HepG2 (cell line): ENCODE data around the gene PEAK3. TPM values are rescaled to one million over a fixed set of nuclear protein-coding genes. Genes with fewer than 3 reads are reported as not detected.

Source experiments
- ATAC-seq: fragments of 200-7000 bp; cut with Tn5 transposase; 3 replicates; pipeline ENCODE4 v1.9.1; 2020; ENCODE audit warnings: mild to moderate bottlenecking, moderate library complexity
- BruUV-seq: library from RNA; stranded (reverse); fragments of 400-500 nt; replicated peaks from 2 replicates; lab custom pipeline; 2021; lab: Mats Ljungman, UMichigan
- CTCF ChIA-PET: fragments of 300-600 bp; formaldehyde crosslinking; extraction: SDS; loops from one replicate; lab custom pipeline; 2021; ENCODE audit warnings: low total read pairs, inconsistent platforms, low intra/inter-chr PET ratio; lab: Yijun Ruan, JAX
- POLR2A ChIA-PET: fragments of 350-600 bp; sonication (Branson Sonifier 250); formaldehyde crosslinking; loops from one replicate; lab custom pipeline; 2020; ENCODE audit warnings: antibody characterized with exemption, inconsistent platforms; lab: Yijun Ruan, JAX
- DNase-seq: peaks from one replicate; pipeline ENCODE4 v3.0.0-alpha.2; 2015; ENCODE audit warnings: low spot score
- FAIRE-seq: peaks from 3 replicates; lab custom pipeline; 2011; peaks lifted over from hg19 to GRCh38; lab: Jason Lieb, UNC
- H2AFZ ChIP-seq: one replicate; pipeline ENCODE4 v1.6.1; 2011; ENCODE audit warnings: low read length, inconsistent platforms
- H3K27ac ChIP-seq: fragments of 300-600 bp; 3 replicates; pipeline ENCODE4 v1.8.0; 2011; ENCODE audit warnings: mixed run types, mild to moderate bottlenecking, mixed read lengths, low read length, inconsistent platforms; ENCODE audit not compliant: insufficient read depth; ENCODE audit errors: extremely low read length
- H3K27me3 ChIP-seq, 2 experiments: fragments of 200-600 bp in 1 of 2; 2 replicates in 1 of 2; 3 replicates in 1 of 2; pipeline versions ENCODE4 v1.6.0 to v1.8.0; 2011; ENCODE audit warnings: low read length in 2 of 2, mild to moderate bottlenecking in 2 of 2, moderate library complexity in 2 of 2, inconsistent platforms in 1 of 2; ENCODE audit not compliant: insufficient read depth in 2 of 2, control insufficient read depth in 1 of 2
- H3K36me3 ChIP-seq, 2 experiments: fragments of 200-600 bp in 1 of 2; replicated peaks in 1 of 2; 2 replicates in 1 of 2; 3 replicates in 1 of 2; pipeline versions ENCODE4 v1.5.1 to v1.8.0; 2011; ENCODE audit warnings: low read length in 2 of 2, inconsistent platforms in 1 of 2; ENCODE audit not compliant: insufficient read depth in 2 of 2, control insufficient read depth in 1 of 2
- H3K4me1 ChIP-seq: 2 replicates; pipeline ENCODE4 v1.5.1; 2012; ENCODE audit warnings: low read length, inconsistent platforms; ENCODE audit not compliant: insufficient read depth
- H3K4me2 ChIP-seq: 2 replicates; pipeline ENCODE4 v1.6.0; 2011; ENCODE audit warnings: low read depth, low read length, inconsistent platforms
- H3K4me3 ChIP-seq, 3 experiments: fragments of 200-600 bp in 1 of 3; sonication (generic), shearing (Covaris generic) in 1 of 3; replicated peaks in 1 of 3; 2 replicates each; pipeline ENCODE4 v1.5.1; 2011 to 2016; ENCODE audit warnings: low read length in 3 of 3, inconsistent platforms in 2 of 3, low read depth in 2 of 3, mild to moderate bottlenecking in 2 of 3, control low read depth in 1 of 3, mixed read lengths in 1 of 3; ENCODE audit not compliant: insufficient read depth in 1 of 3
- H3K79me2 ChIP-seq: one replicate; pipeline ENCODE4 v1.6.1; 2011; ENCODE audit warnings: low read length, inconsistent platforms; ENCODE audit not compliant: insufficient read depth
- H3K9ac ChIP-seq: 2 replicates; pipeline ENCODE4 v1.6.0; 2011; ENCODE audit warnings: mild to moderate bottlenecking, low read depth, low read length, inconsistent platforms; ENCODE audit not compliant: insufficient read depth
- H3K9me3 ChIP-seq: 2 replicates; pipeline ENCODE4 v1.5.1; 2012; ENCODE audit warnings: mild to moderate bottlenecking, low read length
- H4K20me1 ChIP-seq: 2 replicates; pipeline ENCODE4 v1.6.0; 2011; ENCODE audit warnings: inconsistent platforms, mild to moderate bottlenecking, low read length, moderate library complexity; ENCODE audit not compliant: insufficient read depth
- SMARCC2 ChIP-seq: fragments of 450-650 bp; IDR thresholded peaks from 2 replicates; pipeline ENCODE4 v1.6.1; 2017; ENCODE audit warnings: antibody characterized with exemption, mild to moderate bottlenecking
- WGBS: methylation state at CpG from one replicate; pipeline ENCODE4 v1.1.6; 2017; ENCODE audit warnings: low lambda C conversion rate; 5-methylcytosine and 5-hydroxymethylcytosine counted together
- in situ Hi-C: cut with HindIII; loops from 2 replicates; pipeline ENCODE4 v1.10.0; 2017; ENCODE audit warnings: low pct_unique_long_range_greater_than_20kb; ENCODE audit not compliant: extremely low pct_ligation_motif_present
- intact Hi-C: fragments of 100-400 bp; cut with micrococcal nuclease; formaldehyde crosslinking; loops from one replicate; pipeline ENCODE4 v1.10.0; 2022; ENCODE audit not compliant: unreplicated experiment
- polyA plus RNA-seq, 8 experiments: library from polyadenylated mRNA; depleted of rRNA in 3 of 8; stranded (reverse) in 7 of 8; unstranded in 1 of 8; fragments of >200 nt; fragmentation: Illumina TruSeq in 4 of 8; extraction: Trizol in 4 of 8; gene quantifications; 2 replicates each; pipeline versions ENCODE4 v1.2.1 to v1.2.3, GENCODE V29; 2011 to 2016; ENCODE audit warnings: low read depth in 4 of 8, missing spikeins in 1 of 8, mixed read lengths in 1 of 8; ENCODE audit not compliant: insufficient read depth in 1 of 8
- total RNA-seq, 5 experiments: library from RNA; depleted of rRNA; stranded (reverse); fragments of >200 nt; fragmentation: Illumina TruSeq; extraction: Trizol; gene quantifications; 2 replicates each; pipeline ENCODE4 v1.2.3, GENCODE V29; 2016; ENCODE audit warnings: low read depth in 1 of 5
- TF ChIP-seq, protein P1 (sequence below): sonication (generic); formaldehyde crosslinking; IDR thresholded peaks from 2 replicates; pipeline ENCODE4 v1.4.0; 2020; ENCODE audit warnings: missing genetic modification reagents
- TF ChIP-seq, protein P2 (sequence below): IDR thresholded peaks from 2 replicates; pipeline ENCODE4 v1.6.1; 2012; ENCODE audit warnings: inconsistent platforms

Gene PEAK3
- total and polyA plus RNA-seq, 2 of the 13 experiments (the other 11 are each of a cell fraction or from before 2014, with no cell fraction given): not detected

DNA sequence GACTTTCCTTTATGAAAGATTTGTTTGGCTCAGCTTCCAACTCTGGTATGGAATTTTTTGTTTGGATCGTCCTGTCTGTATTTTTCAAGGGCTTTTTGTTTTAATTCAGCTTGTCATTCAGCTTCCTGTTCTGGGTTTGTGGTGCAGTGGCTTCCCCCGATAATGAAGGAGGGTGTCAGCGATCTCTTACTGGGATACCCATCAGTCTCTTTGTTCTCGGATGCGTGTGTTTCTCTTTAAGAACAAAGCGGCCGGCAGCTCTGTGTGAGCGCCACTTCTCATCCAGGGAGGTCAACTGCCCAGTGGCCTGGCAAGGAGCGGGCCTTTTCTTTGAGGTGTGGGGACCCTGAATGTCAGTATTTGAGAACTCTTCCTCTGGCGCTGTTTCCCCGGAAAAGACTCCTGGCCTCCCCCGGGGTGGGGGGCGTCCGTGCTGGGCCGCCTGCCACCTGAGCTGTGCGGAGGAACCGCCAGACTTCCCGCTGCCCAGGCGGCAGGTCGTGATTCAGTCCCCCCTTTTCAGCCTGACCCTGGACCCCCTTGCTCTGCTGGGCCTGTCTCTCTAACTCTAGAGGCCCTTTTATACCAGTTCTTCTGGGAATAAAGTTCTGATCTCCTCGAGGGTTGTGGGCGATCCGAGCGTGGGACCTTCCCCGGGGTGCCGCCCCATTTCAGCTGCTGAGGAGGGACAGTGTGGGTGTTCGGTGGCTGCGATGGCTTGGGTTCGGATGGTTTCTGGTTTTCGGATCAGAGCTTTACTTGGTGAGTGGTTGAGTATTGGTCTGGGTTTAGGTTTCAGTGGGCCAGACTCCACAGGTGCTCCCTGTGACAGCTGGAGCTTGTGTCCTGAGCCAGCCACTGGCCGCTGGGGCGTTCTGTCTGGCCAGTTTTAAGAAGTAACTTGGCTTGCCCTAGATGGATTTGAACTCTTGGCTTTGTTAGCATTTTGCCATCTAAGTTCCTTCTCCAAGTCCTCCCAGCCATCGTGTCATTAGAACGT lies 41.9 kb downstream of the PEAK3 start:
- peaks cover 72% of the 10 kb centered on the region for H3K79me2 ChIP-seq
- BruUV-seq: no TSS peak
- in situ Hi-C loops: loop anchor here (10.0 kb wide), 1 partner anchor 75 kb away; no protein-coding TSS in a partner anchor

More for the DNA sequence above, 41.9 kb downstream of the PEAK3 start:
- DNase-seq (no peak), FAIRE-seq (no peak), ATAC-seq (no peak)
- ChIA-PET POLR2A (interaction anchor here (1.0 to 5.8 kb wide), 5 partner anchors 9 to 74 kb away, joined by 3 to 35 read pairs (median 4); partner anchors contain the start of gene AMH), CTCF (no interaction called here)
- Histone ChIP-seq H3K4me1 (peaks cover 77% of the 10 kb centered on the region), H3K27ac (peak overlapping the region; percentile 58), H3K9ac (peak overlapping the region; percentile 56; the same call in 1 of the 2 replicates), H2AFZ (no peak overlapping the region), H3K36me3 (peaks cover 10 to 24% of the 10 kb centered on the region in 2 experiments; a peak in 4 of 5 replicates), H3K4me3 (peak overlapping the region; percentile 17 to 83 (median 21); a peak in 4 of 6 replicates), H3K9me3 (no peaks in the 10 kb centered on the region), H3K4me2 (peak overlapping the region; percentile 98), H3K27me3 (no peaks in the 10 kb centered on the region), H4K20me1 (peaks cover 55% of the 10 kb centered on the region)
- intact Hi-C loops: loop anchor here (5.0 to 10.0 kb wide), 3 partner anchors 32 to 85 kb away; partner anchors contain the start of gene AP3D1
- TF ChIP-seq, protein P1, sequence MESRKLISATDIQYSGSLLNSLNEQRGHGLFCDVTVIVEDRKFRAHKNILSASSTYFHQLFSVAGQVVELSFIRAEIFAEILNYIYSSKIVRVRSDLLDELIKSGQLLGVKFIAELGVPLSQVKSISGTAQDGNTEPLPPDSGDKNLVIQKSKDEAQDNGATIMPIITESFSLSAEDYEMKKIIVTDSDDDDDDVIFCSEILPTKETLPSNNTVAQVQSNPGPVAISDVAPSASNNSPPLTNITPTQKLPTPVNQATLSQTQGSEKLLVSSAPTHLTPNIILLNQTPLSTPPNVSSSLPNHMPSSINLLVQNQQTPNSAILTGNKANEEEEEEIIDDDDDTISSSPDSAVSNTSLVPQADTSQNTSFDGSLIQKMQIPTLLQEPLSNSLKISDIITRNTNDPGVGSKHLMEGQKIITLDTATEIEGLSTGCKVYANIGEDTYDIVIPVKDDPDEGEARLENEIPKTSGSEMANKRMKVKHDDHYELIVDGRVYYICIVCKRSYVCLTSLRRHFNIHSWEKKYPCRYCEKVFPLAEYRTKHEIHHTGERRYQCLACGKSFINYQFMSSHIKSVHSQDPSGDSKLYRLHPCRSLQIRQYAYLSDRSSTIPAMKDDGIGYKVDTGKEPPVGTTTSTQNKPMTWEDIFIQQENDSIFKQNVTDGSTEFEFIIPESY: 0 out of 2 replicates have a peak, but pooled peaks have one; percentile 45
- no peak for TF ChIP-seq SMARCC2
- TF ChIP-seq, protein P2, sequence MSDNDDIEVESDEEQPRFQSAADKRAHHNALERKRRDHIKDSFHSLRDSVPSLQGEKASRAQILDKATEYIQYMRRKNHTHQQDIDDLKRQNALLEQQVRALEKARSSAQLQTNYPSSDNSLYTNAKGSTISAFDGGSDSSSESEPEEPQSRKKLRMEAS: 0 out of 2 replicates have a peak, but pooled peaks have one; percentile 5
- WGBS: 68% methylated on average over 26 of the region's 34 CpGs
